ENCODE measurements around the gene VSIR. TPM values are rescaled to one million over a fixed set of nuclear protein-coding genes. Genes with fewer than 3 reads are reported as not detected.

VSIR gene
- total RNA-seq, 1 donor from 2014 or later: 19.5 TPM

- no peak for DNase-seq
Observed at GRCh38 chr10:71782221-71782916, 9.0 kb upstream of the VSIR start.

GRCh38 chr10:71780719-71781118 lies 7.4 kb upstream of the VSIR start:
- DNase-seq: no peak

GRCh38 chr10:71780156-71780555 lies 6.8 kb upstream of the VSIR start:
- no peak for DNase-seq

GRCh38 chr10:71779641-71780040 lies 6.3 kb upstream of the VSIR start:
- DNase-seq: no peak

- DNase-seq: no peak
Observed at GRCh38 chr10:71778071-71778825, 4.9 kb upstream of the VSIR start.

GRCh38 chr10:71777213-71777985 lies 4.1 kb upstream of the VSIR start:
- no peak for DNase-seq

- no peak for DNase-seq
Observed at GRCh38 chr10:71776481-71776925, 3.2 kb upstream of the VSIR start.

GRCh38 chr10:71774916-71775702 lies 1.8 kb upstream of the VSIR start:
- DNase-seq: no peak

GRCh38 chr10:71772832-71773220 lies 494 bp downstream of the VSIR start:
- no peak for DNase-seq

GRCh38 chr10:71771821-71772617 lies 1.3 kb downstream of the VSIR start:
- peak; percentile 45 for DNase-seq

GRCh38 chr10:71771204-71771603 lies 2.1 kb downstream of the VSIR start:
- no peak for DNase-seq

- DNase-seq: no peak
Observed at GRCh38 chr10:71770789-71771188, 2.5 kb downstream of the VSIR start.

- no peak for DNase-seq
Observed at GRCh38 chr10:71770255-71770654, 3.1 kb downstream of the VSIR start.

GRCh38 chr10:71769279-71769823 lies 4.0 kb downstream of the VSIR start:
- DNase-seq: no peak

GRCh38 chr10:71767420-71768035 lies 5.8 kb downstream of the VSIR start:
- DNase-seq: peak; percentile 30

GRCh38 chr10:71766717-71767419 lies 6.5 kb downstream of the VSIR start:
- peak; percentile 90 for DNase-seq

GRCh38 chr10:71765906-71766716 lies 7.2 kb downstream of the VSIR start:
- DNase-seq: peak; percentile 32

- no peak for DNase-seq
Observed at GRCh38 chr10:71765176-71765904, 8.0 kb downstream of the VSIR start.

Measured in tongue (tissue), 2 donors.